Subcutaneous abdominal adipose tissue (tissue), 5 donors: Measurements from ENCODE around the gene ZFP92.
"Not testable (repeated sequence)": the region's sequence is repeated elsewhere in the genome, so short reads cannot be mapped to it uniquely, and the experiment has no call there.

Experiments
- H3K27ac ChIP-seq: one replicate; pipeline ENCODE4 v1.7.0; 2013; ENCODE audit warnings: low read depth, mild to moderate bottlenecking, inconsistent platforms, low read length, moderate library complexity
- H3K27me3 ChIP-seq, 5 donors: one replicate each; pipeline ENCODE4 v1.7.0; 2013; ENCODE audit warnings: low read length in 5 of 5, inconsistent platforms in 1 of 5; ENCODE audit not compliant: control insufficient read depth in 5 of 5, insufficient read depth in 4 of 5
- H3K36me3 ChIP-seq, 5 donors: one replicate each; pipeline ENCODE4 v1.7.0; 2013; ENCODE audit warnings: low read length in 5 of 5; ENCODE audit not compliant: control insufficient read depth in 5 of 5, insufficient read depth in 5 of 5
- H3K4me1 ChIP-seq, 5 donors: one replicate each; pipeline ENCODE4 v1.7.0; 2013; ENCODE audit warnings: low read length in 5 of 5, mild to moderate bottlenecking in 3 of 5, moderate library complexity in 1 of 5; ENCODE audit not compliant: control insufficient read depth in 5 of 5, insufficient read depth in 5 of 5
- H3K4me3 ChIP-seq, 5 donors: one replicate each; pipeline ENCODE4 v1.7.0; 2013; ENCODE audit warnings: low read length in 5 of 5, low read depth in 1 of 5
- H3K9ac ChIP-seq, 5 donors: one replicate each; pipeline ENCODE4 v1.7.0; 2013; ENCODE audit warnings: low read length in 5 of 5, mild to moderate bottlenecking in 4 of 5, moderate library complexity in 3 of 5
- H3K9me3 ChIP-seq, 5 donors: one replicate each; pipeline ENCODE4 v1.7.0; 2013; ENCODE audit warnings: low read length in 5 of 5; ENCODE audit not compliant: control insufficient read depth in 5 of 5
- donor health status: healthy.
- donor health status: healthy.
- donor health status: healthy.
- donor health status: healthy.
- donor health status: healthy.

ZFP92 gene

GRCh38 chrX:153396320-153397195, 14.7 kb upstream of the ZFP92 start:
- Histone ChIP-seq H3K27ac (no peak overlapping the region), H3K4me1 (peaks cover 0 to 12% (median 10%) of the 10 kb centered on the region in 5 donors), H3K27me3 (peaks cover 3 to 12% (median 9%) of the 10 kb centered on the region in 5 donors), H3K36me3 (no peaks in the 10 kb centered on the region), H3K4me3 (no peak overlapping the region), H3K9ac (no peak overlapping the region), H3K9me3 (peaks cover 0 to 4% (median 0%) of the 10 kb centered on the region in 5 donors)

GRCh38 chrX:153397256-153397960, 13.9 kb upstream of the ZFP92 start:
- Histone ChIP-seq H3K9me3 (peaks cover 0 to 4% (median 0%) of the 10 kb centered on the region in 5 donors), H3K27me3 (peaks cover 3 to 12% (median 9%) of the 10 kb centered on the region in 5 donors), H3K27ac (no peak overlapping the region), H3K4me1 (peaks cover 0 to 10% (median 9%) of the 10 kb centered on the region in 5 donors), H3K36me3 (no peaks in the 10 kb centered on the region), H3K9ac (no peak overlapping the region), H3K4me3 (no peak overlapping the region)

- H3K27ac ChIP-seq, result no peak overlapping the region
- peaks cover 0 to 4% (median 0%) of the 10 kb centered on the region in 5 donors for H3K9me3 ChIP-seq
- H3K9ac ChIP-seq, result no peak overlapping the region
- no peak overlapping the region for H3K4me3 ChIP-seq
- H3K36me3 ChIP-seq, result no peaks in the 10 kb centered on the region
- H3K4me1 ChIP-seq, result peaks cover 0 to under 1% (median 0%) of the 10 kb centered on the region in 5 donors
- peaks cover 3 to 12% (median 9%) of the 10 kb centered on the region in 5 donors for H3K27me3 ChIP-seq
Observed at GRCh38 chrX:153398275-153398960, 12.9 kb upstream of the ZFP92 start.

GRCh38 chrX:153400146-153401132, 10.8 kb upstream of the ZFP92 start:
- Histone ChIP-seq H3K9me3 (peaks cover 0 to 4% (median 0%) of the 10 kb centered on the region in 5 donors), H3K4me1 (peaks cover 0 to 3% (median 0%) of the 10 kb centered on the region in 5 donors), H3K27me3 (peaks cover 3 to 10% (median 9%) of the 10 kb centered on the region in 5 donors), H3K9ac (no peak overlapping the region), H3K27ac (no peak overlapping the region), H3K36me3 (no peaks in the 10 kb centered on the region), H3K4me3 (no peak overlapping the region)

- Histone ChIP-seq H3K27me3 (peaks cover 3 to 10% (median 4%) of the 10 kb centered on the region in 5 donors), H3K9ac (no peak within 1 kb of the TSS), H3K4me3 (no peak within 1 kb of the TSS), H3K9me3 (peaks cover 0 to 7% (median 0%) of the 10 kb centered on the region in 5 donors), H3K36me3 (no peaks in the 10 kb centered on the region), H3K27ac (no peak within 1 kb of the TSS), H3K4me1 (peaks cover 0 to 6% (median 0%) of the 10 kb centered on the region in 5 donors)
Observed at GRCh38 chrX:153401133-153401764, 10.0 kb upstream of the ZFP92 start, which contains the start of gene PNMA6E. PNMA6E (minus strand) TSS chrX:153401350; CDS start chrX:153398849, 2,501 bp downstream.

- Histone ChIP-seq H3K4me1 (peaks cover 0 to 21% (median 13%) of the 10 kb centered on the region in 5 donors), H3K27me3 (peaks cover 0 to 17% (median 3%) of the 10 kb centered on the region in 5 donors)
- not testable (repeated sequence) for H3K27ac ChIP-seq, H3K9ac ChIP-seq, H3K4me3 ChIP-seq, H3K9me3 ChIP-seq, H3K36me3 ChIP-seq
Observed at GRCh38 chrX:153404333-153404732, 6.9 kb upstream of the ZFP92 start.

DNA sequence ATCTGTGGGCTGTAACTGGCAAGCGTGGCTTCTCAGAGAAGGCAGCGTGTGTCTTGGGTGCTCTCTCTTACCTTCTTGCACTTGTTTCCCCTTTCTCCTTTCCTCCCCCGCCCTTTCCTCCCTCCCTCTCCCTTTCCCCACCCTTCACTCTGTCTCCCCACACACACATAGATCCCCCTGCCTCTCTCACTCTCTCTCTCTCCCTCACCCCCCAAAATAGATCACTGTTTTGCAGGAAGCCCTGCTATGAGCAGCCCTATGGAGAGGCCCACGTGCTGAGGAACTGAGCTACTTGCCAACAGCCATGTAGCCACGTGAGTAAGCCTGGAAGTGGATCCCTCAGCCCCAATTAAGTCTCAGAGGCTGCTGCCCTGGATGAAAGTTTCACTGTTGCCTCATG, 5.8 kb upstream of the ZFP92 start:
- peaks cover 0 to 9% (median 0%) of the 10 kb centered on the region in 5 donors for H3K9me3 ChIP-seq
- no peaks in the 10 kb centered on the region for H3K36me3 ChIP-seq
- no peak overlapping the region for H3K27ac ChIP-seq
- H3K27me3 ChIP-seq, result peaks cover 0 to 17% (median 3%) of the 10 kb centered on the region in 5 donors
- no peak overlapping the region for H3K4me3 ChIP-seq
- peaks cover 0 to 24% (median 16%) of the 10 kb centered on the region in 5 donors for H3K4me1 ChIP-seq
- no peak overlapping the region for H3K9ac ChIP-seq

GRCh38 chrX:153406011-153406410, 5.3 kb upstream of the ZFP92 start:
- peaks cover 0 to 9% (median 0%) of the 10 kb centered on the region in 5 donors for H3K9me3 ChIP-seq
- H3K4me1 ChIP-seq, result peaks cover 3 to 30% (median 20%) of the 10 kb centered on the region in 5 donors
- no peaks in the 10 kb centered on the region for H3K36me3 ChIP-seq
- H3K27ac ChIP-seq, result no peak overlapping the region
- H3K9ac ChIP-seq, result no peak overlapping the region
- H3K4me3 ChIP-seq, result no peak overlapping the region
- H3K27me3 ChIP-seq, result peaks cover 0 to 17% (median 3%) of the 10 kb centered on the region in 5 donors
